SJSA1 (cell line): ENCODE measurements around the gene DDX43. TPM values are rescaled to one million over a fixed set of nuclear protein-coding genes. Genes with fewer than 3 reads are reported as not detected.
"Not testable (repeated sequence)": the region's sequence is repeated elsewhere in the genome, so short reads cannot be mapped to it uniquely, and the experiment has no call there.

Source experiments
- DNase-seq, 2 experiments: peaks; one replicate each; pipeline ENCODE4 v3.0.0-alpha.2; 2015 to 2020; ENCODE audit warnings: low spot score in 2 of 2, low read depth in 1 of 2
- H3K27ac ChIP-seq: fragments of 250-450 bp; sonication (Bioruptor Pico); 2 replicates; pipeline ENCODE4 v1.5.1; 2020; ENCODE audit warnings: mild to moderate bottlenecking, moderate library complexity
- H3K27me3 ChIP-seq: fragments of 250-450 bp; sonication (Bioruptor Pico); replicated peaks from 2 replicates; pipeline ENCODE4 v1.5.1; 2020; ENCODE audit warnings: mild to moderate bottlenecking, moderate library complexity
- H3K36me3 ChIP-seq: fragments of 250-450 bp; sonication (Bioruptor Pico); 2 replicates; pipeline ENCODE4 v1.5.1; 2020; ENCODE audit warnings: mild to moderate bottlenecking
- H3K4me1 ChIP-seq: fragments of 250-450 bp; sonication (Bioruptor Pico); replicated peaks from 2 replicates; pipeline ENCODE4 v1.6.1; 2021; ENCODE audit warnings: mild to moderate bottlenecking
- H3K4me3 ChIP-seq: fragments of 250-450 bp; sonication (Bioruptor Pico); 2 replicates; pipeline ENCODE4 v1.5.1; 2020; ENCODE audit warnings: mild to moderate bottlenecking
- H3K9me3 ChIP-seq: fragments of 250-450 bp; sonication (Bioruptor Pico); replicated peaks from 2 replicates; pipeline ENCODE4 v1.5.1; 2020; ENCODE audit warnings: mild to moderate bottlenecking
- total RNA-seq: library from RNA; depleted of rRNA; stranded (reverse); fragments of >200 nt; shearing (Covaris generic); gene quantifications from 2 replicates; pipeline ENCODE4 v1.2.3, GENCODE V29; 2014

Gene DDX43
- total RNA-seq, 1 experiment from 2014 or later, result not detected

- Histone ChIP-seq H3K27me3 (no peaks in the 10 kb centered on the region), H3K36me3 (no peaks in the 10 kb centered on the region), H3K4me3 (no peak overlapping the region), H3K9me3 (no peaks in the 10 kb centered on the region), H3K27ac (no peak overlapping the region), H3K4me1 (no peaks in the 10 kb centered on the region)
- DNase-seq, result no peak
These were observed 22.6 kb upstream of the DDX43 start for GRCh38 chr6:73371984-73372383.

GRCh38 chr6:73372516-73372915, 22.1 kb upstream of the DDX43 start:
- Histone ChIP-seq H3K9me3 (no peaks in the 10 kb centered on the region), H3K4me1 (no peaks in the 10 kb centered on the region), H3K36me3 (no peaks in the 10 kb centered on the region), H3K27ac (no peak overlapping the region), H3K27me3 (no peaks in the 10 kb centered on the region), H3K4me3 (no peak overlapping the region)
- DNase-seq, result no peak

- H3K27me3 ChIP-seq, result no peaks in the 10 kb centered on the region
- no peak for DNase-seq
- H3K4me3 ChIP-seq, result no peak overlapping the region
- H3K36me3 ChIP-seq, result no peaks in the 10 kb centered on the region
- H3K9me3 ChIP-seq, result no peaks in the 10 kb centered on the region
- H3K4me1 ChIP-seq, result no peaks in the 10 kb centered on the region
- H3K27ac ChIP-seq, result no peak overlapping the region
These were observed 19.4 kb upstream of the DDX43 start for GRCh38 chr6:73375216-73375615.

GRCh38 chr6:73377225-73377624, 17.4 kb upstream of the DDX43 start:
- Histone ChIP-seq H3K4me1 (peaks cover under 1% of the 10 kb centered on the region; the same call in 1 of the 2 replicates), H3K27ac (no peak overlapping the region)

GRCh38 chr6:73381531-73381930, 13.1 kb upstream of the DDX43 start:
- H3K4me3 ChIP-seq, H3K27me3 ChIP-seq, H3K4me1 ChIP-seq, H3K9me3 ChIP-seq, DNase-seq, H3K27ac ChIP-seq, H3K36me3 ChIP-seq: not testable (repeated sequence)

More at GRCh38 chr6:73377225-73377624, 17.4 kb upstream of the DDX43 start:
- H3K36me3 ChIP-seq, result no peaks in the 10 kb centered on the region
- H3K27me3 ChIP-seq, result no peaks in the 10 kb centered on the region
- H3K9me3 ChIP-seq, result no peaks in the 10 kb centered on the region
- no peak overlapping the region for H3K4me3 ChIP-seq
- no peak for DNase-seq

DNA sequence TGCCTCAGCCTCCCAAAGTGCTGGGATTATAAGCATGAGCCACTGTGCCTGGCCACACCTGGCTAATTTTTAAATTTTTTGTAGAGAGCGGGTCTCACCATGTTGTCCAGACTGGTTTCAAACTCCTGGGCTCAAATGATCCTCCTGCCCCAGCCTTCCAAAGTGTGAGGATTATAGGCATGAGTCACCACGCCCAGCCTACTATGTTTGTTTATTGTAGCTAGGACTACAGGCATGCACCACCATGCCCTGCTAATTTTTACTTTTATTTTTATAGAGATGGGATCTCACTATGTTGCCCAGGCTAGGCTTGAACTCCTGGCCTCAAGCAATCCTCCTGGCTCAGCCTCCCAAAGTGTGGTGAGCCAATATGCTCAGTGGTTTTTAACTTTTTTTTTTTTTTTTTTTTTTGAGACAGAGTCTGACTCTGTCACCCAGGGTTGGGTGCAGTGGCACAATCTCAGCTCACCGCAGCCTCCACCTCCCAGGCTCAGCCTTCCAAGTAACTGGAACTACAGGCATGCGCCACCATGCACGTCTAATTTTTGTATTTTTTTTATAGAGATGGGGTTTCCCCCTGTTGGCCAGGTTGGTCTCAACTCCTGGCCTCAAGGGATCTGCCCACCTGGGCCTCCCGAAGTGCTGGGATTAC, 12.0 kb upstream of the DDX43 start:
- peak in 1 of 2 experiments; percentile 24 for DNase-seq
- Histone ChIP-seq H3K27ac (no peak overlapping the region), H3K36me3 (no peaks in the 10 kb centered on the region), H3K9me3 (no peaks in the 10 kb centered on the region), H3K4me1 (peaks cover 4% of the 10 kb centered on the region; the same call in 1 of the 2 replicates), H3K4me3 (no peak overlapping the region), H3K27me3 (no peaks in the 10 kb centered on the region)

- peak overlapping the region; percentile 44 for H3K4me3 ChIP-seq
- DNase-seq, result no peak
- 0 out of 2 replicates have a peak, but pooled peaks cover 3% of the 10 kb centered on the region for H3K4me1 ChIP-seq
- no peak overlapping the region for H3K27ac ChIP-seq
- H3K27me3 ChIP-seq, result no peaks in the 10 kb centered on the region
- no peaks in the 10 kb centered on the region for H3K9me3 ChIP-seq
- no peaks in the 10 kb centered on the region for H3K36me3 ChIP-seq
These were observed 6.2 kb upstream of the DDX43 start for GRCh38 chr6:73388433-73388799.

DNA sequence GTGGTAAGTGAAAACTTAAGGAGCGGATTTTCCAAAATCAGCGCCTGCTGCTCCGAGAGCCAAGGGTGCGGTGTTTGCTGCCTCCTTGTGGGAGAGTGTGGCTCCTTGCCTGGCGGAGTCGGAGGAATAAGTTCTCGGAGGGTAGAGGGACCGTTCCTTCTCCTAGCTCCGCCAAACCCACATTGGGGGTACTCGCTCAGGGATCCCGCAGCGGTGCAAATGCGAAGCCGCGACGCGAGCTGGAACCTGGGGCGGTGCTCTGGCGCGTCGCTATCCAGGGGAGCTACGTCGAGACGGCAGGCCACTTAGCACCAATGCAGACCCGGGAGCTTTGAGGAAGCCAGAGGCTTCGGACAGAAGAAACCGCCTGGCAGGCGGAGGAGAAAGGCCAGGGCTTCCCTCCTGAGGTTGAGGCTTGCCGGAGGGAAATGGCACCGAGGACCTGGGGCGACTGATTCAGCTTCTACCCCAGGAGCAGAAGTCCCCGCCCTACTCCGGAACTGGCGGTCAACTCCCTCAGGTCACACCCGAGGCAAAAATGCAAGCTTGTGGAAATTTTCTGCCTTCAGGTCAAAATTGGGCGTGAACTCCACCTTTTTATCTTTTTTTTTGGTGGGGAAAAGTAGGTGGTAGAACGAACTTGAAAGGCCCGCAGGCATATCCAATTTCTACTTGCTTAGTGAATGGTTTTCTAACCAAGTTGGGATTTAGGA, 5.7 kb upstream of the DDX43 start:
- Histone ChIP-seq H3K4me1 (0 out of 2 replicates have a peak, but pooled peaks cover 3% of the 10 kb centered on the region), H3K27me3 (no peaks in the 10 kb centered on the region), H3K4me3 (peak overlapping the region; percentile 44), H3K27ac (peak overlapping the region; percentile 20; the same call in 1 of the 2 replicates), H3K36me3 (no peaks in the 10 kb centered on the region), H3K9me3 (no peaks in the 10 kb centered on the region)
- peak; percentile 61 to 66 for DNase-seq

DNA sequence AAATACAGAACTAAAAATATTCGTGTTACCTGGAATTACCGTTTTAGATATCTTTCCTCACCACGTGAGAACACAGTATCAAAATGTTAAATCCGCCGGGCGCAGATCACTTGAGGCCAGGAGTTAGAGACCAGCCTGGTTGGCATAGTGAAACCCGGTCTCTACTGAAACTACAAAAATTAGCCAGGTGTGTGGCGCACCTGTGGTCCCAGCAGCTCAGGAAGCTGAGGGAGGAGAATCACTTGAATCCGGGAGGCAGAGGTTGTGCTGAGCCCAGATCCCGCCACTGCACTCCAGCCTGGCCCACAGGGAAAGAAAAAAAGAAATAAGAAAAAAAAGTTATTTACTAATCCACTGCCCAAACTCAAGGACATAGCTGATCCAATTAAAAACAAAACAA, 4.8 kb upstream of the DDX43 start:
- DNase-seq, result no peak
- Histone ChIP-seq H3K4me1 (0 out of 2 replicates have a peak, but pooled peaks cover 3% of the 10 kb centered on the region), H3K9me3 (no peaks in the 10 kb centered on the region), H3K27me3 (no peaks in the 10 kb centered on the region), H3K27ac (no peak overlapping the region), H3K36me3 (no peaks in the 10 kb centered on the region), H3K4me3 (no peak overlapping the region)

DNA sequence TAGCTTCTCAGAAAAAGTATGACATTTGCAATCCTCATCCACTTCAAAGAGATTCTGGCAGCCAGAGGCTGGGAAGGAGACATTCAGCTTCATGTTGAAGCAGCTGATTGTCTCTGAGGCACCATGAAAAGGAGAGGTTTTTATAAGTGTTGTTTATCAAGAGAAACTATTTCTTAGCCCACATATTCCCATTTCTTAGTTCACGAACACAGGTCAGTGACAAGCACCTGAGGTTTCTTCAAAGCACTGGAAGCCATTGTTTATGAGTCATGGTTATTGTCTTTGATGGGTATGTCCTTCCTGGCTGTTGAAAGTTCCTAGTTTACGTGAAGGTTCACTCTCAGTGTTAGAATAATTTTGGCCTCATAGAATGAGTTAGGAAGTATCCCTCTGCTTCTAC, 3.0 kb upstream of the DDX43 start:
- no peak overlapping the region for H3K27ac ChIP-seq
- H3K36me3 ChIP-seq, result no peaks in the 10 kb centered on the region
- H3K9me3 ChIP-seq, result no peaks in the 10 kb centered on the region
- no peak overlapping the region for H3K4me3 ChIP-seq
- no peak for DNase-seq
- H3K4me1 ChIP-seq, result 0 out of 2 replicates have a peak, but pooled peaks cover 3% of the 10 kb centered on the region
- no peaks in the 10 kb centered on the region for H3K27me3 ChIP-seq

DNA sequence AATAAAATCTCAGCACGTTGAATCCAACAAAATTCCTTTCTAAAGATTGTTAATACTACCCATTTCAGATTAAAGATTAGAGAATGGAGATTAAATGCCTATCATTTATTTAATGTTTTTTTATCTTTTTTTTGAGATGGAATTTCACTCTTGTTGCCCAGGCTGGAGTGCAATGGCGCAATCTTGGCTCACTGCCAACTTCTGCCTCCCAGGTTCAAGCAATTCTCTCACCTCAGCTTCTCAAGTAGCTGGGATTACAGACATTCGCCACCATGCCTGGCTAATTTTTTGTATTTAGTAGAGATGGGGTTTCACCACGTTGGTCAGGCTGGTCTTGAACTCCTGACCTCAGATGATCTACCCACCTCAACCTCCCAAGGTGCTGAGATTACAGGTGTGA, 2.4 kb upstream of the DDX43 start:
- not testable (repeated sequence) for H3K27ac ChIP-seq, H3K36me3 ChIP-seq, H3K9me3 ChIP-seq, H3K27me3 ChIP-seq, DNase-seq, H3K4me1 ChIP-seq, H3K4me3 ChIP-seq

DNA sequence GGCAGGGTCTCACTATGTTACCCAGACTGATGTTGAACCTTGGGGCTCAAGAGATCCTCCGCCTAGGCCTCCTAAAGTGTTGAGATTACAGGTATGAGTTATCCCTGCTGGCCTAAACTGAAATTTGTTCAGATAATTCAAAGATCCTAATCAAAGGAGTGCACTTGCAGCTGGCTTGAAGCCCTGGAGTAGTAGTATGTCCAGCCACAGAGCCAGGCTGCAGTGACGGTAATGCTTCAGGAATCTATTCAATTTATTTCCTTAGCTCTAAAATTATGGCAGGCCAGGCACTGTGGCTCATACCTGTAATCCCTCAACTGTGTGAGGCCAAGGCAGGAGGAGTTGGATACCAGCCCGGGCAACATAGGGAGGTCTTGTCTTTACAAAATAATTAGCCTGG, 1.4 kb upstream of the DDX43 start:
- Histone ChIP-seq H3K27me3 (no peaks in the 10 kb centered on the region), H3K4me1 (0 out of 2 replicates have a peak, but pooled peaks cover 3% of the 10 kb centered on the region), H3K27ac (no peak overlapping the region), H3K9me3 (no peaks in the 10 kb centered on the region), H3K36me3 (no peaks in the 10 kb centered on the region), H3K4me3 (no peak overlapping the region)
- no peak for DNase-seq

GRCh38 chr6:73395875-73396274, 1.2 kb downstream of the DDX43 start:
- H3K4me1 ChIP-seq, result no peaks in the 10 kb centered on the region
- H3K4me3 ChIP-seq, result no peak overlapping the region
- no peak for DNase-seq
- H3K27ac ChIP-seq, result no peak overlapping the region
- no peaks in the 10 kb centered on the region for H3K27me3 ChIP-seq
- no peaks in the 10 kb centered on the region for H3K9me3 ChIP-seq
- no peaks in the 10 kb centered on the region for H3K36me3 ChIP-seq

DNA sequence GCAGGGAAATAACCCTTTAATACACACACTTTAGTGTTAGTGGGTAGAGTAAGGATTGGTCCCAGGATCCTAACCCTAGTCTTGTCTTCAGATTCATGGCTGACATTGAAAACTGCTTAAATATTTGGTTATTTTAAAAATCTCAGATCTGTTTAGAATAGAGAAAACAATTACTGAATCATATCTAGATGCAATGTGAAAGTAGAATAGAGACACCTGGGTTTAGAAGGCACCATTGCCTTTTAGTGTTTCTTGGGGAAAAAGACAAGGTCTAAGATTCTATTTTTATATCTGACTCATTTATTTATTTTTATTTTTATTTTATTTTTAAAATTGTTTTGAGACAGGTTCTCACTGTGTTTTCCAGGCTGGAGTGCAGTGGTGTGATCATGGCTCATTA, 6.0 kb downstream of the DDX43 start:
- no peak overlapping the region for H3K27ac ChIP-seq
- H3K9me3 ChIP-seq, result no peaks in the 10 kb centered on the region
- no peak overlapping the region for H3K4me3 ChIP-seq
- no peaks in the 10 kb centered on the region for H3K36me3 ChIP-seq
- no peak for DNase-seq
- H3K27me3 ChIP-seq, result no peaks in the 10 kb centered on the region
- H3K4me1 ChIP-seq, result no peaks in the 10 kb centered on the region
